IPS-15b (cell line): ENCODE data around the gene NPAS2.

Source experiments
- H3K27me3 ChIP-seq: one replicate; pipeline ENCODE4 v1.6.1; 2013; ENCODE audit warnings: low read length; ENCODE audit not compliant: control insufficient read depth, insufficient read depth
- H3K36me3 ChIP-seq: one replicate; pipeline ENCODE4 v1.6.1; 2013; ENCODE audit warnings: low read length; ENCODE audit not compliant: control insufficient read depth, insufficient read depth
- H3K4me1 ChIP-seq: one replicate; pipeline ENCODE4 v1.6.1; 2013; ENCODE audit warnings: mild to moderate bottlenecking, low read length; ENCODE audit not compliant: control insufficient read depth, insufficient read depth
- H3K4me3 ChIP-seq: one replicate; pipeline ENCODE4 v1.5.1; 2013; ENCODE audit warnings: low read depth, low read length
- H3K9ac ChIP-seq: one replicate; pipeline ENCODE4 v1.6.1; 2013; ENCODE audit warnings: low read depth, mild to moderate bottlenecking, low read length
- H3K9me3 ChIP-seq: one replicate; pipeline ENCODE4 v1.6.1; 2013; ENCODE audit warnings: mild to moderate bottlenecking, low read length; ENCODE audit not compliant: control insufficient read depth, insufficient read depth

NPAS2 gene

GRCh38 chr2:100845141-100845991, 25.4 kb downstream of the NPAS2 start:
- H3K9ac ChIP-seq = no peak overlapping the region
- no peak overlapping the region for H3K4me3 ChIP-seq
- no peaks in the 10 kb centered on the region for H3K9me3 ChIP-seq
- H3K36me3 ChIP-seq = no peaks in the 10 kb centered on the region
- no peaks in the 10 kb centered on the region for H3K27me3 ChIP-seq
- H3K4me1 ChIP-seq = no peaks in the 10 kb centered on the region

GRCh38 chr2:100846716-100847115, 26.8 kb downstream of the NPAS2 start:
- Histone ChIP-seq H3K36me3 (no peaks in the 10 kb centered on the region), H3K27me3 (no peaks in the 10 kb centered on the region), H3K4me1 (no peaks in the 10 kb centered on the region), H3K9me3 (no peaks in the 10 kb centered on the region), H3K9ac (no peak overlapping the region), H3K4me3 (no peak overlapping the region)

GRCh38 chr2:100852447-100852846, 32.5 kb downstream of the NPAS2 start:
- Histone ChIP-seq H3K9me3 (no peaks in the 10 kb centered on the region), H3K36me3 (no peaks in the 10 kb centered on the region), H3K27me3 (no peaks in the 10 kb centered on the region), H3K4me1 (no peaks in the 10 kb centered on the region), H3K4me3 (no peak overlapping the region), H3K9ac (no peak overlapping the region)

- Histone ChIP-seq H3K27me3 (no peaks in the 10 kb centered on the region), H3K4me3 (no peak overlapping the region), H3K9me3 (no peaks in the 10 kb centered on the region), H3K9ac (no peak overlapping the region), H3K36me3 (no peaks in the 10 kb centered on the region), H3K4me1 (no peaks in the 10 kb centered on the region)
These were observed 33.3 kb downstream of the NPAS2 start for GRCh38 chr2:100852999-100853908.

GRCh38 chr2:100853909-100854810, 34.2 kb downstream of the NPAS2 start:
- Histone ChIP-seq H3K4me3 (no peak overlapping the region), H3K9me3 (no peaks in the 10 kb centered on the region), H3K4me1 (no peaks in the 10 kb centered on the region), H3K9ac (no peak overlapping the region), H3K36me3 (no peaks in the 10 kb centered on the region), H3K27me3 (no peaks in the 10 kb centered on the region)

- no peak overlapping the region for H3K9ac ChIP-seq
- H3K4me3 ChIP-seq = no peak overlapping the region
- H3K4me1 ChIP-seq = no peaks in the 10 kb centered on the region
- no peaks in the 10 kb centered on the region for H3K9me3 ChIP-seq
- H3K27me3 ChIP-seq = no peaks in the 10 kb centered on the region
- H3K36me3 ChIP-seq = no peaks in the 10 kb centered on the region
These were observed 35.1 kb downstream of the NPAS2 start for GRCh38 chr2:100855084-100855483.

GRCh38 chr2:100855606-100856005, 35.7 kb downstream of the NPAS2 start:
- Histone ChIP-seq H3K27me3 (no peaks in the 10 kb centered on the region), H3K9me3 (no peaks in the 10 kb centered on the region), H3K36me3 (no peaks in the 10 kb centered on the region), H3K9ac (no peak overlapping the region), H3K4me1 (no peaks in the 10 kb centered on the region), H3K4me3 (no peak overlapping the region)

GRCh38 chr2:100856732-100857131, 36.8 kb downstream of the NPAS2 start:
- Histone ChIP-seq H3K9ac (no peak overlapping the region), H3K4me1 (no peaks in the 10 kb centered on the region), H3K27me3 (no peaks in the 10 kb centered on the region), H3K4me3 (no peak overlapping the region), H3K9me3 (no peaks in the 10 kb centered on the region), H3K36me3 (no peaks in the 10 kb centered on the region)

- H3K4me3 ChIP-seq = no peak overlapping the region
- no peaks in the 10 kb centered on the region for H3K27me3 ChIP-seq
- no peaks in the 10 kb centered on the region for H3K4me1 ChIP-seq
- no peaks in the 10 kb centered on the region for H3K36me3 ChIP-seq
- no peak overlapping the region for H3K9ac ChIP-seq
- no peaks in the 10 kb centered on the region for H3K9me3 ChIP-seq
These were observed 37.4 kb downstream of the NPAS2 start for GRCh38 chr2:100857341-100857740.

GRCh38 chr2:100857915-100858314, 38.0 kb downstream of the NPAS2 start:
- no peaks in the 10 kb centered on the region for H3K4me1 ChIP-seq

GRCh38 chr2:100859902-100860301, 40.0 kb downstream of the NPAS2 start:
- H3K36me3 ChIP-seq = no peaks in the 10 kb centered on the region
- H3K9ac ChIP-seq = no peak overlapping the region
- H3K4me3 ChIP-seq = no peak overlapping the region
- H3K9me3 ChIP-seq = no peaks in the 10 kb centered on the region
- H3K27me3 ChIP-seq = no peaks in the 10 kb centered on the region
- no peaks in the 10 kb centered on the region for H3K4me1 ChIP-seq

More at GRCh38 chr2:100857915-100858314, 38.0 kb downstream of the NPAS2 start:
- H3K4me3 ChIP-seq = no peak overlapping the region
- no peaks in the 10 kb centered on the region for H3K36me3 ChIP-seq
- H3K9ac ChIP-seq = no peak overlapping the region
- no peaks in the 10 kb centered on the region for H3K27me3 ChIP-seq
- no peaks in the 10 kb centered on the region for H3K9me3 ChIP-seq
